Measurements from ENCODE around the gene FAM222A.

Gene FAM222A

GRCh38 chr12:109779382-109779781 lies 65.8 kb downstream of the FAM222A start:
- no peak for DNase-seq

- no peak for DNase-seq
These were observed 68.2 kb downstream of the FAM222A start for GRCh38 chr12:109781668-109782325.

GRCh38 chr12:109782326-109782703 lies 68.7 kb downstream of the FAM222A start:
- no peak for DNase-seq

GRCh38 chr12:109783135-109783964 lies 69.7 kb downstream of the FAM222A start:
- no peak for DNase-seq

GRCh38 chr12:109783965-109784244 lies 70.3 kb downstream of the FAM222A start:
- DNase-seq: no peak

GRCh38 chr12:109785854-109786253 lies 72.2 kb downstream of the FAM222A start:
- no peak for DNase-seq

GRCh38 chr12:109786799-109787198 lies 73.2 kb downstream of the FAM222A start:
- no peak for DNase-seq

GRCh38 chr12:109789526-109790048 lies 76.0 kb downstream of the FAM222A start:
- DNase-seq: no peak

GRCh38 chr12:109792992-109793391 lies 79.4 kb downstream of the FAM222A start:
- DNase-seq: no peak

GRCh38 chr12:109793411-109793810 lies 79.8 kb downstream of the FAM222A start:
- DNase-seq: no peak

- DNase-seq: no peak
These were observed 80.3 kb downstream of the FAM222A start for GRCh38 chr12:109793826-109794501.

- no peak for DNase-seq
These were observed 81.4 kb downstream of the FAM222A start for GRCh38 chr12:109795023-109795422.

GRCh38 chr12:109796057-109796456 lies 82.4 kb downstream of the FAM222A start:
- no peak for DNase-seq

- DNase-seq: no peak
These were observed 84.5 kb downstream of the FAM222A start for GRCh38 chr12:109797905-109798669.

GRCh38 chr12:109798691-109799090 lies 85.1 kb downstream of the FAM222A start:
- no peak for DNase-seq

GRCh38 chr12:109800536-109800935 lies 86.9 kb downstream of the FAM222A start:
- DNase-seq: no peak

- no peak for DNase-seq
These were observed 89.2 kb downstream of the FAM222A start for GRCh38 chr12:109802828-109803227.

GRCh38 chr12:109803678-109804077 lies 90.1 kb downstream of the FAM222A start:
- no peak for DNase-seq

- DNase-seq: no peak
These were observed 91.5 kb downstream of the FAM222A start for GRCh38 chr12:109804820-109805761.

- no peak for DNase-seq
These were observed 94.5 kb downstream of the FAM222A start for GRCh38 chr12:109807954-109808643.
